OCI-M1 (cell line): ENCODE measurements around the gene KLHL29.
A peak's percentile ranks its signal among the peaks of the same experiment; 100 is the strongest.
"Not testable (repeated sequence)": the region's sequence is repeated elsewhere in the genome, so short reads cannot be mapped to it uniquely, and the experiment has no call there.

ENCODE experiments used
- DNase-seq: peaks from one replicate; lab custom pipeline; 2025; lab: John Stamatoyannopoulos, UW

KLHL29 gene

DNA sequence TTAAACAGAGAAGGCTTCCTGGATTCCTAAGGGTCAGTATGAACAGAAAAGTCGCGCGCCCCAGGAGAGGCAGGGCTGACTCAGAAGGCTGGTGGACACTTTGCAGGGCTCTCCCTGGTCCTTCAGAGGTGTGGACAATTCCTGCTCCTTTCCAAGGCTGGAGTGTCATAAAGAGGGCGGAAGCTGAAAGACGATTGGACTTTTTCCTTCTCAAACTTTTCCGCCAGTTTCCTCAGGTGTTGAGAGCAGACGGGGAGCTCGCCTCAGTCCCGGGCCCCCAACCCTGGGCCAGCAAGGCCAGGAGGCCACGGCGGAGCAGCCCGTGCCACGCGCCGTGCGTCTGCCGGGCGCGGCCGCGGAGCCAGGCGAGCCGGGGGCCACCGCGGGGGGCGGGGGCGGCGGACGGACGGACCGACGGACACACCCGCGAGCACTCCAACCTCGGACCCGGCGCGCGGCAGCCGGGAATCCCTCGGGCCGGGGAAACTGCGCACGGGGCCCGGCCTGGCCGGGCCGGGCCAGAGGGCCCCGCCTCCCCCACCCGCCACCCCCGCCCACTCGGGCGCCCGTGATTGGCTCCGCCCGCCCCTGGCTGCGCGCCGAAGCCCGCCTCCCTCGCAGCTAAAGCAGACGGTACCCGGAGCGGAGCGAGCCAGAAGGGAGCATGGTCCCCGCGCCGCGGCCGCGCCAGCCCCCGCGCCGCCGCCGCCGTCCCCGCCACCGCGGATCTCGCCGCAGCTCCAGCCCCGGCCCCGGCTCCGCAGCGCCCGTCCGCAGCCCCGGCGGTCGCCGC lies at the start of gene KLHL29:
Gene KLHL29 (plus strand): TSS at position 629 of the 793 bp plus-strand sequence. CDS start 177,018 bp downstream, outside the sequence.
- DNase-seq, result peak; percentile 17

DNA sequence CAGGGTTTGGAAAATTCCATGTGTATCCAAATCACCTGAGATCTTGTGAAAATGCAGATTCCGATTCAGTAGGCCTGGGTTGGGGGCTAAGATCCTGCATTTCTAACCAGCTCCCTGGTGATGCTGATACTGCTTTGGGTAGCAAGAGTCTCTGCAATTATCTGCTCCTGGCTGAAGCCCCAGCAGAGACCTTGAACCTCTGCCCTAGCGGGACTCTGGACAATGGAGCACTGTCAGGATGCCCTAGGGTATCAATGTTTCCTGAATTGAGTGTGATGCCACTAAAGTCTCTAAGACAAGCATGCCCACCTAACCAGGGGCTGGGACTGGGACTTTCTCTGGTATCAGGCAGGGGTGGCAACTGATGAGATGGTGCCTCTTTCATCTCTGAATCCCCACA lies 49.4 kb upstream of the KLHL29 start:
- no peak for DNase-seq

DNA sequence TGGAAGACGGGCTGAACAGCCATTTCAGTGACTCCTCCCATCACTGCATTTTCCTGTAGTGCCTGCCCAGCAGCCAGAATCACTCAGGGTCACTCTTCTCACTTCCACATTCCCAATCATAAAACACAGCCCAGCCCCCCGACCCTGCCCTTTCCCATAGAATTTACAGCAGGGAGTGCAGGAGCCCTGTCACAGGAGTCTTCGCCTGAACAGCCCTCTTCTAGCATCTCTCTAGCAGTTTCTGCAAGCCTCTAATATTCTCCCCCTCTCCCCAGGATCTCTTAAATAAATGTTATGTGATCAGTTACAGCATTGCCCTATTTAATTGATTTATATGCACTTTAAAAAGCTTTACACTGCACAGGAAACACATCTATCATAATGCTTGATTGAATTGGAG lies 42.9 kb upstream of the KLHL29 start:
- no peak for DNase-seq

DNA sequence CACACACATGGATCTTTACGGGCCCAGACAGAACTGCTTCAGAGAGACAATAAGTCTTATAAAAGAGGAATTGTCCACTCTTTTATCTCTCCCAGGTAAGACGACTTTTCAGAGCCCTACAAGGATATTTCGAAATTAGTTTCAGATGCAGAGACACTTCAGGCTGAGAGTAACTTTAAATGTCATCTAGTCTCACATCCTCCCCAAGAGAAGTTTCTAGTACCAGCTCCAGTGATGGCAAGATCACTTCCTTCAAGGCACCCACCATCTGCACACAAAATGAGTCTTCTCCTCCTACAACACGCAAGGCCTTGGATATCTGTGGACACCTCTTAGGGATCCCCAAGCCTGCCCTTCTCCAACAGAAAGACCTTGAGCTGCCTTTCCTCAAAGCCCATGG lies 39.0 kb upstream of the KLHL29 start:
- no peak for DNase-seq

DNA sequence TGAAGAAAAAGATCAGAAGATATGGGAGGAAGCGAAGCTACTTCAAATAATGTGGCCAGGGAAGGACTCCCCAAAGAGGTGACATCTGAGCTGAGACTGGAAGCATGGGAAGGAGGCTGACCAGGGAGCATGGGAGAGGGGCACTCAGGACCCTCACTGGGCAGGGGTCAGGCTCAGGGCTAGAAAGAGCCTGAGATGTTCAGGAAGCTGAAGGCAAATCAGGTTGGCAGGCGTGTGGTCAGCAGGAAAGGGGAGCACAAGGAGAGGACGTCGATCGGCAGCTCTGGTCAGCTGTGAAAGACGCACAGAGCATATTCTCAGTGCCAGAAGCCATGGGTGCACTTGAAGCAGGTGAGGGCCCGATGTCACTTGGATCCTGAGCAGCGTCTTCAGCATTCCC lies 38.2 kb upstream of the KLHL29 start:
- DNase-seq, result no peak

DNA sequence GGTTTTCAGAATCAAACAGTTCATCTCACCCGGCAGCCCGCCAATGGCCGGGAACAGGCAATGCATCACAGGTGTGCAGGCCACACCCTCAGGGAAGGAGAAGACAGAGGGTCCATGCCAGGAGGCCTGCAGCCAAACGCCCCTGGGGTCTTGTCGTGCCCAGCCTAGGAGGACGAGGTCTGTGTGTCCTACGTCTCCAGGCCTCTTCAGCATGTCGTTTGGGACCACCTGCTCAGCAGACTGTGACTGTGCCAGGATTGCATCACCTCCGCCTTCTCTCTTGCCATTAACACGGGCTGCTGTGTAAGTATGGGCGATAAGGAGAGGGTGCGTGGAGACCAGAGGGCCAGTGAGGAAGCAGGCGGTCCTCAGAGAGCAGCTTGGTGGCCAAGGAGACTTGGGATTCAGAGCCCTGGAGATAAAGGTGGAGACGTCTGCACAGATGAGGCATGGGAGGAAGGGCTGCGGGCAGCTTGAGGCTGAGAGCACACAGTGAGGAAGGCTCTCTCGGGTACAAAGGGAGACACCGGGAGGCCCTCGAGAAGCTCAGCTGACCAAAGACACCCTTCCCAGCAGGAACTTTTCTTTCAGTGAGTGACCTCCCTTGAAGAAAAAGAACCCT lies 37.4 kb upstream of the KLHL29 start:
- no peak for DNase-seq

DNA sequence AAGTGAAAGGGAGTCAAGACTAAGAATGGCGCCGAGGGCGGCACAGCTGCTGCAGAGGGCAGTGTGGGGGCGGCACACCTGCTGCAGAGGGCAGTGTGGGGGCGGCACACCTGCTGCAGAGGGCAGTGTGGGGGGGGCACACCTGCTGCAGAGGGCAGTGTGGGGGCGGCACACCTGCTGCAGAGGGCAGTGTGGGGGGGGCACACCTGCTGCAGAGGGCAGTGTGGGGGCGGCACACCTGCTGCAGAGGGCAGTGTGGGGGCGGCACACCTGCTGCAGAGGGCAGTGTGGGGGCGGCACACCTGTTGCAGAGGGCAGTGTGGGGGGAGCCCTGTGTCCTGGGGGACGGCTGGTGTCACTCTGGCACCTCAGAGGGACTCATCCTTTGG lies 36.9 kb upstream of the KLHL29 start:
- DNase-seq, result not testable (repeated sequence)

DNA sequence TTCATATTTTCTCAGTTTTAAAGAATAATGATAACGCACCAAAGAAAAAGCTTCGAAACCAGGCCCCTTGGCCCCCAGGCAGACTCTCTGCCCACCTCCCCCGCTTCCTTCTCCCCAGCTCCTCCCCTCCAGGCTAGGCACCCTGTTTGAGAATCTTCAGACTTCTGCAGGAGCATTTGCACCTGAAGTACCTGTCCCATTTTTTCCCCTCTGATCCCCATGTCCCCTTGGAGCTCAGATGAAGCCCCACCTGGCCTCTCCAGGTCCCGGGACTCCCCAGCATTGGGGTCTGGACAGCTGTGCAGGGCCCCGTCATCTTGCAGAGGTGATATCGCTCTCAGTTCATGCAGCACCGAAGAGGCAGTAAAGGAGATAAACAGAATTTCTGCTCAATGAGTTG lies 35.5 kb upstream of the KLHL29 start:
- no peak for DNase-seq

DNA sequence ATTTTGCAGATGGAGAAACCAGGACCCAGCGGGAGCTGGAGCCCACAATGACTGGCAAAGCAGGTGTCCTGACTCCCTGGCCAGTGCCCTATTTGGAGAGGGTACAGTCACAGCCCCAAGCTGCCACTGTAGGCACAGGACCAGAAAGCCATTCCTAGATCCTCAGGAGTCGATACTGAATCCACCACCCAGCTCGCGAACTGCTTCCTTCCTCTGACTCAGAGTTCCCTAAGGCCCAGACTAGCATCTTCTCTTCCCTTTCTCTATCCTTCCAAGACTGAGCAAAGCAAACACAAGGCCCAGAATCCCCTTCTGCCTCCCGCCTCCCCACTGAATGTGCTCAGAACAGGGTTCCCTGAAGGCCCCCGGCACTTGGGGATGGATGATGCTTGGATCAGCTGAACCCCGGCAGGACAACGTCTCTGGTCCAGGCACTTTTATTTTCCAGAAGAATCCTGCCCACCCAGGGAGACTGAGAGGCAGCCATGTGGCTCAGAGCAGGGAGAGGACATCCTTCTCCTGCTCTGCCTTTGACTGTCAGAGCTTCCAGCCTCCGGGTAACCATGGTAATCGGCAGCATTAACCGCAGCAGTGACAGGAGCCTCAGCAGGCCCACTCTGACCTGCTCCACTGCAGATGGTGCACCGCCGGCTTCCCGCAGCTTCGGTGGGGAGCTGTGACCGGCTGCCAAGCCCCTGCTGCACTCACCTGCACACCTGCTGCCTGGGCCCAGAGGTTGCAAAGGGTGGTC lies 34.8 kb upstream of the KLHL29 start:
- DNase-seq, result no peak

DNA sequence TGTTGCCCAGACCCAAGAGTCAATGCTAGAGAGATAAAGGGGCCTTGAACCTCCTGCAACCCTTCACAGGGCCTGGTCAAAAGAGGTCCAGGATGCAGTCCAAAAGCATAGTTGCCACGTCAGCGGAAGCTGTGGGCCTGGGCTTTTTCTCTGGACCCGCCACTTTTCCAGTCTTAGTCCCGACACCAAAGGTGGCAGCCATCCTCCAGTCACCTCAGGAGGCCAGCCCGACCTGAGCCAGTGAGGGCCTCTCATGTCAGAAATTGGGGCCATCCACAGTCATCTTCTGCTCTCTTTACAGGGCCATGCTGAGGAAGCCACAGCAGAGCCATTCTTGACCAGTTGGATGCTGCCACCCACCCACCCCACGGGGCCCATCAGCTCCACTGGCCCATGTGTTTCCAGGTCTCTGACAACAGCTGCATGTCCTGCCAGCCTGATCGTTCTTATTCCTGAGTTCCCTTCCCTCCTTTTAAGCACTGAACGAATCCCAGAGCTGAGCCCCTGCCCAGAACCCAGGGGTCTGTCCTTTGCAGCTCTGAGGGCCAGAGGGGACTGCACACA lies 34.1 kb upstream of the KLHL29 start:
- DNase-seq, result no peak

DNA sequence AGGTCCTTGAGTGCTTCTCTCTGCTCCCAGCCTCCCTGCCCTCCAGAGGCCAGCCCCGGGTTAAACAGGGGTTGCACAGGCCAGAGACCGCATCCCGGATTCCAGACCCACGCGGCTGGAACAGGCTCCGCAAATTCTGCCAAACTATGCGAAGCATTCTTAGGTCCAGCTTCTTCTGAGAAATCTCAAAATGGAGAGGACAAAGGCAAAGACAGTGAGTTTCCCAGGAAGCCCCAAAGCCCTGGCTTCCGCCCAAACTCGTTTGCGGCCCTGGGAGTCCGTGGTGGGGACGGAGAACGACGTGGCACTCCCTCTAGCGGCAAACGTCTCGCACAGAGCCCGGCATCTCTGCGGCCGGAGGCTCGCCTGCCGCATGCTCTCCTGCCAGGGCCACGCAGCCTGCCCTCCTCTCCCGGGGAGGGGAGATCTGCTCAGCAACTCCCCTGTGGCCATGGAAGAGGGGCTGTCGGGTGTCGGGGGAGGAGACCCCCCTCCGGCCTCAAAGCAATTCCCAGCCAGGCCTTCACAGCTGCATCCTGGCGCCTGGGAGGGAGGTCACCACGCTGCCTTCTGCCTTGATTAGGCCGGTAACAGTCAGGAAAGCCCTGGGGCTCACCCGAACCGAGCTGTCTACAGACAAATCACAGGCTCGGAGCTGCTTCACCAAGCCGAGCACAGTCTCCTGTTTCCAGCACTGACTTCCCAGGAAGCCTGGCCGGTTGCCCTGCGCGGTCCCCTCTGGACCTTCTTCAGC lies 33.4 kb upstream of the KLHL29 start:
- DNase-seq, result peak; percentile 66

DNA sequence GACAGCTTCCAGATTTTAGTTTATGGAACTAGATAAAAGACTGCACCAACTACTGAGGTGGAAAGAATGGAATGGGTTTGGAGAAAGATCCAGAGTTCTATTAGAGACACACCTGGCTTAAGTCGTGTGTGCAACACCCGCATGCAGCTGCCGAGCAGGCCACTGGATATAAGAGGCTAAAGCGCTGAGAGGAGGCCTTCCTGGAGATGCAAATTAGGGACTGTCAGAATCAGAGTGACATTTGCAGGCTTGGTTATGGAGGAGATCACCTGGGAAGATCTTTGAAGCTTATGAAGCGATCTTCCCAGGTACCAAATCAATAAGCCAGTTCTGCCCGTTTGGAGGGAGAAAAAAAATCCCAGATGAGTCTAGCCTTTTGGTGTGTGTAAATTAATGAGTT lies 30.4 kb upstream of the KLHL29 start:
- DNase-seq, result no peak

DNA sequence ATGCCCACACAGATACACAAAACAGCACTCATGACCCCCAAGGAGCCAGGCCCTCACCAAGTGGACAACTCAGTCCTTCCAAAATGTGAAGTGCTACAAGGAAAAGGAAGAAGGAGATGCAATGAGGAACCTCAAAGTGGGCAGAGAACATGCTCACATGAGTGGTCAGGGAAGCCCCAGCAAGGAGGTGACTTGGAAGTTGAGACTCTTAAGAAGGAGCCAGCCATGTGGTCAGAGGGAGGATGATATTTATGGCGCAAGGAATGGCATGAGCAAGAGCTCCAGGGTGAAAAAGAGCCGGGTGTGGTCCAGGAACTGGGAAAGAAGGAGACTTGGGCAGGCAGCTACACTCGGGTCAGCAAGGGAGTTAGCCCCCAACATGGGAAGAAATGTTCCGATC lies 30.0 kb upstream of the KLHL29 start:
- DNase-seq, result no peak

DNA sequence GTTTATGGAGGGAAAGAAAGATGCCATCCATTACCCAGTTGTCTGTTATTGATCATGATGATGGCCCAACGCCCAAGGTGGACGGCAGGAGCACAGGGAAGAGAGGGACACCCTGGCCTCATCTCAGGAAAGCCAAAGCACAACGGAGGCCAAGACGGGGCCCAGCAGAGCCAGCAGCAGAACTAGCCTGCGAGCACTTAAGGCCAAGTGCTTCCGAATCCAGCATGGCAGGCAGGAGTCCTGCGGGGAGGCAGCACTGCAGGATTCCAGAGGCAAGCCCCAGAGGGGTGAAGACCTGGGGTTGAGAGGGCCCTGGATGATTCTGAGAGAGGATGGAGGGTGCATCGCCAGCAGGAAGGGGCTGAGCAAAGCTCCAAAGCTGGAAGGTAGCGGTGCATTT lies 28.3 kb upstream of the KLHL29 start:
- no peak for DNase-seq

DNA sequence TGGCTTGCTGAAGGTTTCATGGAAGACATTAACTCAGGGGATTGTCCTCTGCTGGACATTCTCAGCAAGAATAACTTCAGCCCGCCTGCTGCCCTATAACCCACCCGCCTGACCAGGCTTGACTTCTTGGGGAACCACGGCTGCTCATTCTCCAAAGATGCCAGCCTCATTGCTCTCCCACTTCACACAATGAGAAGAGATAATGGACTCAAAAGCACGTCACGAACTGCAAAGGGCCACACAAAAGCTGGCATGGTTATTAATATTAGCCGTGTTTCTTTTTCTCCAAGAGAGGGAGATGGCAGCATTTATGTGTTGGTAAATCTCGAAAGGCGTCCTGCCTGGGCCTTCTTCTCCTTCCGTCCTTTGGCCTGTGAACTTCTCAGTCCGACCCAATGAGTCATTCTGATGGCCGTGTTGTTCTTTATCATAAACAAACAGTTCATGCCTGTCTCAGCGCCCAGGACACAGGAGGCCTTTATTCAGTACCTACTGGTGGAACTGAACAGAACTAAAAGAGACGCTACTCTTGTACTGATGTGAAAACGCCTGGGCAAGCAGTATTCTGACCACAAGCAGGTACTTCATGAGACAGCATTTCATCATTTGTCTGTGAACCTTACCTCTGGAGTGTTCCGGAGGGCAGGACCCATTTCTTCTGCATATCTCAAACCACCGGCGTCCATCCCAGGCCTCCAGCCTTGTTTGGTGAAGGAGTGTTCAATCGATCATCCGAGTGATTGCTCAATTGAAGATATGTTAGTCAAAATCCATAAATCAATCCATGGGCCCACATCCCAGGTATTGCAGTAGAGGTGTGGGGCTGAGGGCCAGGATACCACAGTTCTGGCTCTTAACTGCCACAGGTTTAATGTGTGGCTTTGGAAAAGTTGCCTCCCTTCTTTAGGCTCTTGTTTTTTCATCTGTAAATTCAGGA lies 25.1 kb upstream of the KLHL29 start:
- DNase-seq, result no peak

DNA sequence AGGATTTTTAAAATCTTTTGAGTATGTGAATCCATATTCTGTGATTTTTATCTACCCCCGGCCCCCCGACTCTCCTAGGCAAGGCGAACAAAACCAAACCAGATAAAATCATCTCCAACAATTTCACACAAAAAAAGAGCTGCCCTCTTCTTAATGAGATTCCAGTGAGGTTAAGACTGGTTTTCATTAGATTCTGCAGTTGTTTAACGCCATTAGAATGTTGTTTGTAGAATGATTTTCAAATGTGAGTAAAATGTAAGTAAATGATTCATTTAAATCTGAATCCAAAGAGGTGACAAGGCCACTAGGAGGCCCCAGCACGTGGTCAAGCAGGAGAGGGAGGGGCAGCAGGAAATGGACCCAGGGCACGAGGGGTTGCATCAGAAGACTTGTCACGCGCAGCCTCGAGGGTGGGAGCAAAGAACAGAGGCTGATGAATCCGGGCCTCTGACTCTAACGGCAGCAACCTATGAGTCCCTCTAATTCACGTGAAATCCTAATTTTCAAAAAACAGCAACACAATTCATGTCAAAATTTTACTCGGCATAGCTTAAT lies 24.3 kb upstream of the KLHL29 start:
- DNase-seq, result peak; percentile 11

DNA sequence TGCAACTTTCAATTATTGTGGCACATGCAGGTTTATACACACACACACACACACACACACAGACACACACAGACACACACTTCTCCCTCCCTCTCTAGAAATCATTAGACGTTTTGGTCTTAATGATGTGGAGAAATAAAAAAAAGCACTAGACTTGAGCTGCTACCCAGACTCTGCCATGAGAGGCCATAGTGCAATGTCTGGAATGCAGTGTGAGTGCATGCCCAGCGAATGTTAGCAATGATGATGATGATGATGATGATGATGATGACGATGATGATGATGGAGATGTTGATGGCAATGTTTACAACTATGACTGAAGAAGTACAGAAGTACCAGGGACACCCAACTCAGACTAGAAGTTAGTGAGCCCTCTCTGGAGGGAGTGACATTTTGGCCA lies 23.8 kb upstream of the KLHL29 start:
- DNase-seq, result no peak

DNA sequence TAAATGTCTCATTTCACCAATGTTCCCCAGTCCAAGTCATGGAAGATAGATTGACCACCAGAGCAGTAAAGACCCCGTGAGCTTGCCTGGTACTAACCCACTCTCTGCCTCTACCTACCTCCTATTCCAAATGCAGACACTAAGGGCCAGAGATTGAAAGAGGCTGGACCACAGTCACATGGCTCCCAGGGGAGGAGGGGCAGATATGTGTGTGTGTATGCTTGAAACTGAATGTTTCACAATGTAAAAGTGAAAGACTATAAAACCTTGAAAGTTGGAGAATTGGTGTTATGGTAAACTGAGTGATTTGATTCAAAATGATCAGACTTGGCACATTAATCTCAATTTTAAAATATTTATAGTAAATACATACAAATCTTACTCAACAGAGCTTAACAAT lies 21.7 kb upstream of the KLHL29 start:
- no peak for DNase-seq

DNA sequence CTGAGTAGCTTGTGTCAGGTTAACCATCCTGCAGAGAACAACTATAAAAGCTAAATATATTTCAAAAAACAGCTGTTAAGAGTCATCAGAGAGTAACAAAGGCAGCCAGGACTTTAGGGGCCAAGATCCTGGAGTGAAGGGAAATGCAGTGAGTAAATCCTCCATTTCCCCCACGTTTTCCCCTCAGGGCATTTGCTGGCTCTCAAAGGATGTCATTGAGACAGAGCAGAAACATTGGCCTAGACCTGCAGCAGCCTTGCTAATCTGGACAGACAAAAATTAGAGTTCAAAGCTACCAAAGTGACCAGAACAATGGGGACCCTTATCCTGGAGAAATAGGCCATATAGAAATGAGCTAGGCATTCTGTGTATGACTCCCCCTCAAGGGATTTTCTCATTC lies 21.1 kb upstream of the KLHL29 start:
- no peak for DNase-seq

DNA sequence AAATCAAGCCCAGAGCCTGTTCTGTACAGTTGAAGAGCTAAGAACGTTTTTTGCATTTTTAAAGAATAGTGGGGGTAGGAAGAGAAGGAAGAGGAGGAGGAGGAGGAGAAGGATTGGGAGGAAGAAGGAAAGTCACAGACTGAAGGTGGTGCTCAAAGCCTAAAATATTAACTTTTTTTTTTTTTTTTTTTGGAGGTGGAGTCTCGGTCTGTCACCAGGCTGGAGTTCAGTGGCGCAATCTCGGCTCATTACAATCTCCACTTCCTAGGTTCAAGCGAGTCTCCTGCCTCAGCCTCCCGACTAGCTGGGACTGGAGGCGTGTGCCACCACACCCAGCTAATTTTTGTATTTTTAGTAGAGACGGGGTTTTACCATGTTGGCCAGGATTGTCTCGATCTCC lies 18.3 kb upstream of the KLHL29 start:
- DNase-seq, result peak; percentile 56

DNA sequence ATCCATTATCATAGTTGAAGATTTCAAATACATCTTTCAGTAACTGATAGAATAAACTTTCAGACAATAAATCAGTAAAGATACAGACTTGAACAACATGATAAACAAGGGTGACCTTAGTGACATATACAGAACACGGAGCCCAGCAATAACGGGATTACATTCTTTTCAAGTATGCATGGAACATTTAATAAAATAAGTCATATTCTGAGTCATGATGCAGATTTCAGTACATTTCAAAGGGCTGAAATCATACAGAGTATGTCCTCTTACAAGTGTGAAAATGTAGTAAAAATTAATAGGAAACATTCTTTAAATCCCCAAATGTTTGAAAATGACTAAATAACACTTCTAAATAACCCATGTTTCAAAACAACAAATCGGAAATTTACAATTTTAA lies 17.2 kb upstream of the KLHL29 start:
- DNase-seq, result no peak
